SK-N-SH (cell line): ENCODE measurements around the gene FGD3. TPM values are rescaled to one million over a fixed set of nuclear protein-coding genes. Genes with fewer than 3 reads are reported as not detected.

Source experiments
- CTCF ChIA-PET: fragments of 300-600, 350-600 bp; formaldehyde crosslinking; extraction: SDS; loops from one replicate; lab custom pipeline; 2021; lab: Yijun Ruan, JAX
- POLR2A ChIA-PET: fragments of 350-600 bp; sonication (Branson Sonifier 250); formaldehyde crosslinking; extraction: SDS; loops from one replicate; lab custom pipeline; 2020; ENCODE audit warnings: antibody characterized with exemption, inconsistent platforms; lab: Yijun Ruan, JAX
- DNase-seq: peaks from one replicate; pipeline ENCODE4 v3.0.0; 2012
- H2AFZ ChIP-seq: fragments of 200-600 bp; sonication (generic); 2 replicates; pipeline ENCODE4 v1.8.1; 2016; ENCODE audit warnings: antibody characterized with exemption, mild to moderate bottlenecking, low read depth
- H3F3A ChIP-seq: fragments of 200-600 bp; sonication (generic); replicated peaks from 2 replicates; pipeline ENCODE3; 2016; ENCODE audit warnings: antibody characterized with exemption, mild to moderate bottlenecking; ENCODE audit not compliant: insufficient read depth
- H3K27ac ChIP-seq, 2 experiments: fragments of 200-500 bp in 1 of 2; fragments of 200-600 bp in 1 of 2; sonication (Bioruptor generic) in 1 of 2; sonication (generic), shearing (Covaris generic) in 1 of 2; 2 replicates each; pipeline versions ENCODE4 v1.5.1 to v1.6.1; 2014 to 2016; ENCODE audit warnings: low read depth in 2 of 2, inconsistent platforms in 1 of 2, low read length in 1 of 2, mild to moderate bottlenecking in 1 of 2, mixed read lengths in 1 of 2
- H3K27me3 ChIP-seq: fragments of 200-600 bp; sonication (generic), shearing (Covaris generic); 2 replicates; pipeline ENCODE4 v1.6.1; 2016; ENCODE audit warnings: mixed run types; ENCODE audit not compliant: insufficient read depth
- H3K36me3 ChIP-seq, 2 experiments: fragments of 200-500 bp in 1 of 2; fragments of 200-600 bp in 1 of 2; sonication (Bioruptor generic) in 1 of 2; sonication (generic) in 1 of 2; replicated peaks in 1 of 2; 2 replicates each; pipeline versions ENCODE3 to v1.5.1; 2014 to 2016; ENCODE audit warnings: low read length in 1 of 2, mild to moderate bottlenecking in 1 of 2; ENCODE audit not compliant: insufficient read depth in 2 of 2, control insufficient read depth in 1 of 2
- H3K4me1 ChIP-seq, 2 experiments: fragments of 200-500 bp in 1 of 2; fragments of 200-600 bp in 1 of 2; sonication (Bioruptor generic) in 1 of 2; sonication (generic), shearing (Covaris generic) in 1 of 2; 2 replicates each; pipeline versions ENCODE4 v1.5.1 to v1.6.1; 2014 to 2016; ENCODE audit warnings: low read depth in 1 of 2, low read length in 1 of 2, mixed run types in 1 of 2; ENCODE audit not compliant: insufficient read depth in 2 of 2, control insufficient read depth in 1 of 2
- H3K4me2 ChIP-seq: fragments of 200-600 bp; sonication (generic), shearing (Covaris generic); 2 replicates; pipeline ENCODE4 v1.6.1; 2017; ENCODE audit warnings: mixed run types
- H3K4me3 ChIP-seq, 2 experiments: fragments of 200-500 bp in 1 of 2; fragments of 200-600 bp in 1 of 2; sonication (Bioruptor generic) in 1 of 2; sonication (generic), shearing (Covaris generic) in 1 of 2; 2 replicates each; pipeline versions ENCODE4 v1.5.1 to v1.8.1; 2014 to 2016; ENCODE audit warnings: low read depth in 2 of 2, inconsistent platforms in 1 of 2, low read length in 1 of 2, mild to moderate bottlenecking in 1 of 2, mixed read lengths in 1 of 2, moderate library complexity in 1 of 2
- H3K79me2 ChIP-seq: fragments of 200-600 bp; sonication (generic); 2 replicates; pipeline ENCODE4 v1.8.1; 2017; ENCODE audit warnings: mild to moderate bottlenecking; ENCODE audit not compliant: insufficient read depth
- H3K9ac ChIP-seq: fragments of 200-600 bp; sonication (generic); 2 replicates; pipeline ENCODE4 v1.6.1; 2017; ENCODE audit warnings: mixed run types
- H3K9me2 ChIP-seq: fragments of 200-600 bp; sonication (generic); 2 replicates; pipeline ENCODE4 v1.6.1; 2017; ENCODE audit warnings: mixed run types
- H3K9me3 ChIP-seq: fragments of 200-600 bp; sonication (generic); 2 replicates; pipeline ENCODE4 v1.6.1; 2017; ENCODE audit warnings: mixed run types, mild to moderate bottlenecking, moderate library complexity
- H4K20me1 ChIP-seq: fragments of 200-600 bp; sonication (generic); 2 replicates; pipeline ENCODE4 v1.6.1; 2017; ENCODE audit warnings: mild to moderate bottlenecking, mixed run types; ENCODE audit not compliant: insufficient read depth
- CHD2 ChIP-seq: fragments of 150-350 bp; IDR thresholded peaks from 2 replicates; pipeline ENCODE4 v1.6.1; 2018; ENCODE audit warnings: low read length; ENCODE audit not compliant: partially characterized antibody
- FOXJ3 ChIP-seq: sonication (generic); formaldehyde crosslinking; IDR thresholded peaks from 2 replicates; pipeline ENCODE4 v1.5.1; 2020; ENCODE audit warnings: mild to moderate bottlenecking, missing genetic modification reagents
- FOXM1 ChIP-seq: IDR thresholded peaks from 2 replicates; pipeline ENCODE4 v1.4.0; 2012; ENCODE audit warnings: low read depth, mild to moderate bottlenecking
- GATA2 ChIP-seq: sonication (generic); formaldehyde crosslinking; IDR thresholded peaks from 2 replicates; pipeline ENCODE4 v1.5.0; 2020; ENCODE audit warnings: mild to moderate bottlenecking, missing genetic modification reagents
- JUND ChIP-seq: IDR thresholded peaks from 2 replicates; pipeline ENCODE4 v1.4.0; 2012
- MEF2A ChIP-seq: IDR thresholded peaks from 2 replicates; pipeline ENCODE4 v1.4.0; 2012; ENCODE audit warnings: low read depth, borderline replicate concordance
- MXI1 ChIP-seq: IDR thresholded peaks from 2 replicates; pipeline ENCODE4 v1.6.1; 2012; ENCODE audit warnings: mild to moderate bottlenecking, low read depth, low read length, improper control_type of control experiment
- RCOR1 ChIP-seq: fragments of 150-350 bp; IDR thresholded peaks from 2 replicates; pipeline ENCODE4 v1.6.1; 2017; ENCODE audit warnings: antibody characterized with exemption, low read length
- YY1 ChIP-seq: IDR thresholded peaks from 2 replicates; pipeline ENCODE4 v1.4.0; 2012; ENCODE audit warnings: low read depth, mild to moderate bottlenecking
- WGBS: methylation state at CpG from one replicate; pipeline ENCODE4 v1.1.6; 2017; ENCODE audit warnings: low lambda C conversion rate; 5-methylcytosine and 5-hydroxymethylcytosine counted together
- polyA plus RNA-seq, 3 experiments: library from polyadenylated mRNA; depleted of rRNA; stranded (reverse); fragments of >200 nt; gene quantifications; 2 replicates each; pipeline ENCODE4 v1.2.3, GENCODE V29; 2012
- TF ChIP-seq, protein P1 (sequence below): fragments of 150-350 bp; IDR thresholded peaks from 2 replicates; pipeline ENCODE4 v1.6.1; 2017; ENCODE audit warnings: antibody characterized with exemption, low read length, low read depth, borderline replicate concordance
- TF ChIP-seq, protein P2 (sequence below): fragments of 200-600 bp; sonication (generic); IDR thresholded peaks from 2 replicates; pipeline ENCODE4 v1.6.1; 2017; ENCODE audit warnings: antibody characterized with exemption, mild to moderate bottlenecking, moderate library complexity
- TF ChIP-seq, protein P3 (sequence below): IDR thresholded peaks from 2 replicates; pipeline ENCODE4 v1.6.1; 2012; ENCODE audit warnings: mild to moderate bottlenecking, low read depth, low read length, moderate library complexity
- TF ChIP-seq, protein P4 (sequence below): IDR thresholded peaks from 2 replicates; pipeline ENCODE4 v1.4.0; 2012; ENCODE audit warnings: low read depth, borderline replicate concordance

Gene FGD3
- polyA plus RNA-seq, 1 of the 3 experiments (the other 2 are of a cell fraction) = not detected

DNA sequence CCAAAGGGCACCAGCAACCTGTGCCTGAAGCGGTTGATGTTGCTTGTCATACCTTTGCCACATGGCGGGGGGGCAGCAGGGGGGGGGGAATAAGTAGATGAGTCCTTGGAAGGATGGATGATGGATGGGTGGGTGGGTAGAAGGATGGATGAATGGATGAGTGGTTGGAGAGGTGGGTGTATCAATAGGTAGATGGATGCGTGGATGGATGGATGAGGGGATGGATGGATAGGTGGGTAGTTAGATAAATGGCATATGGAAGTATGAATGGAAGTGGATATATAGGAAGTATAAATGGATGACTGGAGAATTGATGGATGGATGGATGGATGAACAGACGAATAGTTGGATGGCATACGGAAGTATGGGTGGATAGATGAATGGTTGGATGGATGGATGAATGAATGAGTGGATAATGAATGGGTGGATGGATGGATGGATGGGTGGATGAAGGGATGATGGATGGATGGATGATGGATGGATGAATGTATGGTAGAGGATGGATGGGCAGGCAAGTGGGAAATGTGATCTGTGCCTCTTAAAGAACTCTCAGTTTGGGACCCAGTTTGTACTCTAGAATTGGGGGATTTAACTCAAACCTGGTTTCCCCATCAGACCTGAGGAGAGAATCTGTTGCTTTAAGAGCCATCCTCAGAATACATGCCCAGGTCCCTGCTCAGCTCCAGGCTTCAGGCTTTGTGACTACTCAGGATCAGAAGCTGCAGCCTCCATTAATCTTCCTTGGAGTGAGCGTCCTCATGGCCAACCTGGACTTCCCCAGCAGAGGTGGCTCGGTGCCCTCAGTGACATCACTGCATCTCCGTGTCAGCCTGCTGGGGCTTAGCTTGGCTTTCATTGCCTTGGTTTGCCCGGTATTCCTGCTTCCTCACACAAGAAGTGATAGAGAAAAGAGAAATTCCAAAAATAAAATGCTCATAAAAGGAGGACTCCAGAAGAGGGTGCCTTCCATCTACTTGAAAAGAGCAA is 83.6 kb downstream of the FGD3 start:
- H3K4me2 ChIP-seq = no peak overlapping the region
- H3K79me2 ChIP-seq = no peaks in the 10 kb centered on the region
- TF ChIP-seq RCOR1 = no peak
- TF ChIP-seq YY1 = no peak
- TF ChIP-seq JUND = no peak
- TF ChIP-seq FOXJ3 (CRISPR knock-in tag) = no peak
- no peak for TF ChIP-seq GATA2 (CRISPR knock-in tag)
- TF ChIP-seq, protein P1, sequence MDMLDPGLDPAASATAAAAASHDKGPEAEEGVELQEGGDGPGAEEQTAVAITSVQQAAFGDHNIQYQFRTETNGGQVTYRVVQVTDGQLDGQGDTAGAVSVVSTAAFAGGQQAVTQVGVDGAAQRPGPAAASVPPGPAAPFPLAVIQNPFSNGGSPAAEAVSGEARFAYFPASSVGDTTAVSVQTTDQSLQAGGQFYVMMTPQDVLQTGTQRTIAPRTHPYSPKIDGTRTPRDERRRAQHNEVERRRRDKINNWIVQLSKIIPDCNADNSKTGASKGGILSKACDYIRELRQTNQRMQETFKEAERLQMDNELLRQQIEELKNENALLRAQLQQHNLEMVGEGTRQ = no peak
- no peak for TF ChIP-seq CHD2
- TF ChIP-seq, protein P2, sequence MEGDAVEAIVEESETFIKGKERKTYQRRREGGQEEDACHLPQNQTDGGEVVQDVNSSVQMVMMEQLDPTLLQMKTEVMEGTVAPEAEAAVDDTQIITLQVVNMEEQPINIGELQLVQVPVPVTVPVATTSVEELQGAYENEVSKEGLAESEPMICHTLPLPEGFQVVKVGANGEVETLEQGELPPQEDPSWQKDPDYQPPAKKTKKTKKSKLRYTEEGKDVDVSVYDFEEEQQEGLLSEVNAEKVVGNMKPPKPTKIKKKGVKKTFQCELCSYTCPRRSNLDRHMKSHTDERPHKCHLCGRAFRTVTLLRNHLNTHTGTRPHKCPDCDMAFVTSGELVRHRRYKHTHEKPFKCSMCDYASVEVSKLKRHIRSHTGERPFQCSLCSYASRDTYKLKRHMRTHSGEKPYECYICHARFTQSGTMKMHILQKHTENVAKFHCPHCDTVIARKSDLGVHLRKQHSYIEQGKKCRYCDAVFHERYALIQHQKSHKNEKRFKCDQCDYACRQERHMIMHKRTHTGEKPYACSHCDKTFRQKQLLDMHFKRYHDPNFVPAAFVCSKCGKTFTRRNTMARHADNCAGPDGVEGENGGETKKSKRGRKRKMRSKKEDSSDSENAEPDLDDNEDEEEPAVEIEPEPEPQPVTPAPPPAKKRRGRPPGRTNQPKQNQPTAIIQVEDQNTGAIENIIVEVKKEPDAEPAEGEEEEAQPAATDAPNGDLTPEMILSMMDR = no peak
- no peak for TF ChIP-seq MEF2A
- TF ChIP-seq, protein P3, sequence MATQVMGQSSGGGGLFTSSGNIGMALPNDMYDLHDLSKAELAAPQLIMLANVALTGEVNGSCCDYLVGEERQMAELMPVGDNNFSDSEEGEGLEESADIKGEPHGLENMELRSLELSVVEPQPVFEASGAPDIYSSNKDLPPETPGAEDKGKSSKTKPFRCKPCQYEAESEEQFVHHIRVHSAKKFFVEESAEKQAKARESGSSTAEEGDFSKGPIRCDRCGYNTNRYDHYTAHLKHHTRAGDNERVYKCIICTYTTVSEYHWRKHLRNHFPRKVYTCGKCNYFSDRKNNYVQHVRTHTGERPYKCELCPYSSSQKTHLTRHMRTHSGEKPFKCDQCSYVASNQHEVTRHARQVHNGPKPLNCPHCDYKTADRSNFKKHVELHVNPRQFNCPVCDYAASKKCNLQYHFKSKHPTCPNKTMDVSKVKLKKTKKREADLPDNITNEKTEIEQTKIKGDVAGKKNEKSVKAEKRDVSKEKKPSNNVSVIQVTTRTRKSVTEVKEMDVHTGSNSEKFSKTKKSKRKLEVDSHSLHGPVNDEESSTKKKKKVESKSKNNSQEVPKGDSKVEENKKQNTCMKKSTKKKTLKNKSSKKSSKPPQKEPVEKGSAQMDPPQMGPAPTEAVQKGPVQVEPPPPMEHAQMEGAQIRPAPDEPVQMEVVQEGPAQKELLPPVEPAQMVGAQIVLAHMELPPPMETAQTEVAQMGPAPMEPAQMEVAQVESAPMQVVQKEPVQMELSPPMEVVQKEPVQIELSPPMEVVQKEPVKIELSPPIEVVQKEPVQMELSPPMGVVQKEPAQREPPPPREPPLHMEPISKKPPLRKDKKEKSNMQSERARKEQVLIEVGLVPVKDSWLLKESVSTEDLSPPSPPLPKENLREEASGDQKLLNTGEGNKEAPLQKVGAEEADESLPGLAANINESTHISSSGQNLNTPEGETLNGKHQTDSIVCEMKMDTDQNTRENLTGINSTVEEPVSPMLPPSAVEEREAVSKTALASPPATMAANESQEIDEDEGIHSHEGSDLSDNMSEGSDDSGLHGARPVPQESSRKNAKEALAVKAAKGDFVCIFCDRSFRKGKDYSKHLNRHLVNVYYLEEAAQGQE = no peak
- TF ChIP-seq, protein P4, sequence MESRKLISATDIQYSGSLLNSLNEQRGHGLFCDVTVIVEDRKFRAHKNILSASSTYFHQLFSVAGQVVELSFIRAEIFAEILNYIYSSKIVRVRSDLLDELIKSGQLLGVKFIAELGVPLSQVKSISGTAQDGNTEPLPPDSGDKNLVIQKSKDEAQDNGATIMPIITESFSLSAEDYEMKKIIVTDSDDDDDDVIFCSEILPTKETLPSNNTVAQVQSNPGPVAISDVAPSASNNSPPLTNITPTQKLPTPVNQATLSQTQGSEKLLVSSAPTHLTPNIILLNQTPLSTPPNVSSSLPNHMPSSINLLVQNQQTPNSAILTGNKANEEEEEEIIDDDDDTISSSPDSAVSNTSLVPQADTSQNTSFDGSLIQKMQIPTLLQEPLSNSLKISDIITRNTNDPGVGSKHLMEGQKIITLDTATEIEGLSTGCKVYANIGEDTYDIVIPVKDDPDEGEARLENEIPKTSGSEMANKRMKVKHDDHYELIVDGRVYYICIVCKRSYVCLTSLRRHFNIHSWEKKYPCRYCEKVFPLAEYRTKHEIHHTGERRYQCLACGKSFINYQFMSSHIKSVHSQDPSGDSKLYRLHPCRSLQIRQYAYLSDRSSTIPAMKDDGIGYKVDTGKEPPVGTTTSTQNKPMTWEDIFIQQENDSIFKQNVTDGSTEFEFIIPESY = no peak
- no peak for TF ChIP-seq MXI1
- TF ChIP-seq FOXM1 = no peak
- ChIA-PET POLR2A (no interaction called here), CTCF (no interaction called here)
- DNase-seq = no peak
- H3K9me3 ChIP-seq = no peaks in the 10 kb centered on the region
- H3K27ac ChIP-seq = no peak overlapping the region
- H3K9me2 ChIP-seq = no peaks in the 10 kb centered on the region
- H3K27me3 ChIP-seq = no peaks in the 10 kb centered on the region
- H3K9ac ChIP-seq = no peak overlapping the region
- H3K4me3 ChIP-seq = no peak overlapping the region
- no peak overlapping the region for H2AFZ ChIP-seq
- H3F3A ChIP-seq = no peaks in the 10 kb centered on the region
- H3K4me1 ChIP-seq = peaks cover 0 to 2% of the 10 kb centered on the region in 2 experiments; a peak in 1 of 4 replicates
- H4K20me1 ChIP-seq = no peaks in the 10 kb centered on the region
- no peaks in the 10 kb centered on the region for H3K36me3 ChIP-seq
- WGBS = 47% methylated on average over 8 of the region's 9 CpGs
